ENCODE measurements around the gene TRPM4.

The TRPM4 gene

GRCh38 chr19:49155005-49155819 lies 2.4 kb upstream of the TRPM4 start, which contains the start of gene HRC:
Gene HRC (minus strand): TSS chr19:49155396. CDS start chr19:49155237, 159 bp downstream.
- TF ChIP-seq CTCF (conservative IDR thresholded peaks at IDR 0.05) (no peak), ZFX (IDR thresholded peaks at IDR 0.05) (no peak)

GRCh38 chr19:49155820-49156346 lies 1.7 kb upstream of the TRPM4 start:
- no peak overlapping the region for H3K27ac ChIP-seq
- no peak for TF ChIP-seq CTCF (conservative IDR thresholded peaks at IDR 0.05)
- no peak for TF ChIP-seq ZFX (IDR thresholded peaks at IDR 0.05)

More at GRCh38 chr19:49155005-49155819, 2.4 kb upstream of the TRPM4 start, which contains the start of gene HRC:
- H3K27ac ChIP-seq: no peak within 1 kb of the TSS

- H3K27ac ChIP-seq: no peak overlapping the region
- TF ChIP-seq ZFX (IDR thresholded peaks at IDR 0.05): no peak
These were observed 3.0 kb downstream of the TRPM4 start for GRCh38 chr19:49160450-49161189.

GRCh38 chr19:49161987-49162386 lies 4.4 kb downstream of the TRPM4 start:
- no peak overlapping the region for H3K27ac ChIP-seq
- no peak for TF ChIP-seq CTCF (conservative IDR thresholded peaks at IDR 0.05)
- TF ChIP-seq ZFX (IDR thresholded peaks at IDR 0.05): no peak

GRCh38 chr19:49165111-49165750 lies 7.6 kb downstream of the TRPM4 start:
- TF ChIP-seq CTCF (conservative IDR thresholded peaks at IDR 0.05): no peak
- TF ChIP-seq ZFX (IDR thresholded peaks at IDR 0.05): peak; percentile 91; the same call in 1 of the 2 replicates
- peak overlapping the region; percentile 98 for H3K27ac ChIP-seq

GRCh38 chr19:49165865-49166301 lies 8.3 kb downstream of the TRPM4 start:
- TF ChIP-seq CTCF (conservative IDR thresholded peaks at IDR 0.05) (no peak), ZFX (IDR thresholded peaks at IDR 0.05) (no peak)

GRCh38 chr19:49167857-49168409 lies 10.3 kb downstream of the TRPM4 start:
- TF ChIP-seq ZFX (IDR thresholded peaks at IDR 0.05): no peak
- TF ChIP-seq CTCF (conservative IDR thresholded peaks at IDR 0.05): no peak
- H3K27ac ChIP-seq: no peak overlapping the region

More at GRCh38 chr19:49165865-49166301, 8.3 kb downstream of the TRPM4 start:
- peak overlapping the region; percentile 98 for H3K27ac ChIP-seq

Measured in C4-2B (cell line).